DND-41 (cell line): ENCODE results near the gene OR2J3.
"Not testable (repeated sequence)": the region's sequence is repeated elsewhere in the genome, so short reads cannot be mapped to it uniquely, and the experiment has no call there.

Source experiments
- ATAC-seq: fragments of 200-7000 bp; cut with Tn5 transposase; 3 replicates; pipeline ENCODE4 v1.9.1; 2021; ENCODE audit warnings: low read depth; ENCODE audit not compliant: insufficient read depth
- DNase-seq: peaks from one replicate; pipeline ENCODE4 v3.0.0-alpha.2; 2020
- H2AFZ ChIP-seq: 2 replicates; pipeline ENCODE4 v1.6.0; 2012; ENCODE audit warnings: low read depth, low read length
- H3K27ac ChIP-seq: 2 replicates; pipeline ENCODE4 v1.5.1; 2012; ENCODE audit warnings: low read length, inconsistent platforms
- H3K27me3 ChIP-seq: fragments of 200-600 bp; sonication (generic); 2 replicates; pipeline ENCODE4 v1.6.0; 2012; ENCODE audit warnings: low read length, mild to moderate bottlenecking, inconsistent platforms; ENCODE audit not compliant: insufficient read depth, poor library complexity
- H3K36me3 ChIP-seq: 2 replicates; pipeline ENCODE4 v1.5.1; 2012; ENCODE audit warnings: low read length, inconsistent platforms; ENCODE audit not compliant: insufficient read depth
- H3K4me1 ChIP-seq: 2 replicates; pipeline ENCODE4 v1.5.1; 2012; ENCODE audit warnings: mild to moderate bottlenecking, low read length; ENCODE audit not compliant: insufficient read depth
- H3K4me2 ChIP-seq: 2 replicates; pipeline ENCODE4 v1.6.0; 2012; ENCODE audit warnings: mild to moderate bottlenecking, moderate library complexity, low read length, inconsistent platforms; ENCODE audit not compliant: insufficient read depth
- H3K4me3 ChIP-seq, 2 experiments: fragments of 200-600 bp in 1 of 2; shearing (Covaris generic) in 1 of 2; 2 replicates each; pipeline ENCODE4 v1.5.1; 2012 to 2016; ENCODE audit warnings: inconsistent platforms in 2 of 2, low read length in 2 of 2, mild to moderate bottlenecking in 2 of 2, low read depth in 1 of 2, moderate library complexity in 1 of 2
- H3K79me2 ChIP-seq: 2 replicates; pipeline ENCODE4 v1.6.0; 2012; ENCODE audit warnings: low read length, inconsistent platforms; ENCODE audit not compliant: insufficient read depth
- H3K9ac ChIP-seq: 2 replicates; pipeline ENCODE4 v1.6.0; 2012; ENCODE audit warnings: low read depth, mild to moderate bottlenecking, inconsistent platforms, low read length, moderate library complexity
- H3K9me3 ChIP-seq: 2 replicates; pipeline ENCODE4 v1.5.1; 2012; ENCODE audit warnings: low read length, moderate library complexity, mild to moderate bottlenecking, inconsistent platforms; ENCODE audit not compliant: insufficient read depth, severe bottlenecking
- H4K20me1 ChIP-seq: 2 replicates; pipeline ENCODE4 v1.6.0; 2012; ENCODE audit warnings: low read length; ENCODE audit not compliant: insufficient read depth
- EZH2 ChIP-seq: IDR thresholded peaks from 3 replicates; pipeline ENCODE4 v1.6.1; 2012; ENCODE audit warnings: borderline replicate concordance, low read depth, mild to moderate bottlenecking, moderate library complexity, low read length, inconsistent platforms; ENCODE audit not compliant: severe bottlenecking
- TF ChIP-seq, protein P1 (sequence below): IDR thresholded peaks from 2 replicates; pipeline ENCODE4 v1.5.1; 2012; ENCODE audit warnings: borderline replicate concordance, low read length, moderate library complexity, mild to moderate bottlenecking; ENCODE audit not compliant: poor library complexity, severe bottlenecking; ENCODE audit errors: extremely low read depth

Gene OR2J3

DNA sequence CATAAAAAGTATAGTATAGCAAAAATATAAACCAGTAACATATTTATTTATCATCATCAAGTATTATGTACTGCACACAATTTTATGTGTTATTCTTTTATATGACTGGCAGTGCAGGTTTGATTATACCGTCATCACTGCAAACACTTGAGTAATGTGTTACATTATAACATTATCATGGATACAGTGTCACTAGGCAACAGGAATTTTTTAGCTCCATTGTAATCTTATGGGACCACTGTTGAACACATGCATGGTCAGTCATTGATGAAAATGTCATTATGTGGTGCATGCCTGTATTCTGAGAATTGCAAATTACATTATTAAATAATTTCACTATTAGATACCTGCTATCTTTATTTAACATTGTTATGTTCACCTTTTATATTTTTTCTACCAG lies 33.7 kb downstream of the OR2J3 start:
- ATAC-seq = no peak
- TF ChIP-seq, protein P1, sequence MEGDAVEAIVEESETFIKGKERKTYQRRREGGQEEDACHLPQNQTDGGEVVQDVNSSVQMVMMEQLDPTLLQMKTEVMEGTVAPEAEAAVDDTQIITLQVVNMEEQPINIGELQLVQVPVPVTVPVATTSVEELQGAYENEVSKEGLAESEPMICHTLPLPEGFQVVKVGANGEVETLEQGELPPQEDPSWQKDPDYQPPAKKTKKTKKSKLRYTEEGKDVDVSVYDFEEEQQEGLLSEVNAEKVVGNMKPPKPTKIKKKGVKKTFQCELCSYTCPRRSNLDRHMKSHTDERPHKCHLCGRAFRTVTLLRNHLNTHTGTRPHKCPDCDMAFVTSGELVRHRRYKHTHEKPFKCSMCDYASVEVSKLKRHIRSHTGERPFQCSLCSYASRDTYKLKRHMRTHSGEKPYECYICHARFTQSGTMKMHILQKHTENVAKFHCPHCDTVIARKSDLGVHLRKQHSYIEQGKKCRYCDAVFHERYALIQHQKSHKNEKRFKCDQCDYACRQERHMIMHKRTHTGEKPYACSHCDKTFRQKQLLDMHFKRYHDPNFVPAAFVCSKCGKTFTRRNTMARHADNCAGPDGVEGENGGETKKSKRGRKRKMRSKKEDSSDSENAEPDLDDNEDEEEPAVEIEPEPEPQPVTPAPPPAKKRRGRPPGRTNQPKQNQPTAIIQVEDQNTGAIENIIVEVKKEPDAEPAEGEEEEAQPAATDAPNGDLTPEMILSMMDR = no peak
- no peak for TF ChIP-seq EZH2
- H3K4me1 ChIP-seq = no peaks in the 10 kb centered on the region

DNA sequence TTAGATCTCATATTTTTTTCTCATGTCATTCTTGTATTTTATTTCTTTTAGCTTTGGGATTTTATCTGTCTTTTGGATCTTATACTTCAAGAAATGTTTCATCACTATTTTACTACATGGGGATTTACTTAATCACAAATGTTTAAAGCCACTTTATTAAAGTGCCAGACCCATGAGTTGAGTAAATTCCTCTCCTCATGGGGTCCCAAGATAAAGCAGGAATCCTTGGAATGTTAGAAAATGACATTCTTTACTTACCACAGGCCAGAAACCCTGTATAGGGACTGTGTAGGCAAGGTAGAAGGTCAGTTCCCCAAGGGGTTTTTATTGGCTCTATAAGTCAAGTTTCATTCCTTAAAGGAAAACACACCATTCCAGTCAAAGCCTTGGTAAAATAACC lies 34.5 kb downstream of the OR2J3 start:
- TF ChIP-seq EZH2 = no peak
- TF ChIP-seq, protein P1 = no peak
- Histone ChIP-seq H3K4me3 (no peak overlapping the region), H2AFZ (no peak overlapping the region), H3K27ac (no peak overlapping the region), H3K27me3 (no peaks in the 10 kb centered on the region), H3K9me3 (no peaks in the 10 kb centered on the region), H3K36me3 (no peaks in the 10 kb centered on the region), H3K9ac (no peak overlapping the region), H3K4me1 (no peaks in the 10 kb centered on the region), H3K79me2 (no peaks in the 10 kb centered on the region), H3K4me2 (no peak overlapping the region), H4K20me1 (no peaks in the 10 kb centered on the region)
- ATAC-seq (no peak), DNase-seq (no peak)

More for the DNA sequence above, 33.7 kb downstream of the OR2J3 start:
- Histone ChIP-seq H2AFZ (no peak overlapping the region), H3K4me3 (no peak overlapping the region), H3K27me3 (no peaks in the 10 kb centered on the region), H3K9ac (no peak overlapping the region), H3K27ac (no peak overlapping the region), H3K79me2 (no peaks in the 10 kb centered on the region), H3K9me3 (no peaks in the 10 kb centered on the region), H3K36me3 (no peaks in the 10 kb centered on the region), H3K4me2 (no peak overlapping the region), H4K20me1 (no peaks in the 10 kb centered on the region)
- no peak for DNase-seq

DNA sequence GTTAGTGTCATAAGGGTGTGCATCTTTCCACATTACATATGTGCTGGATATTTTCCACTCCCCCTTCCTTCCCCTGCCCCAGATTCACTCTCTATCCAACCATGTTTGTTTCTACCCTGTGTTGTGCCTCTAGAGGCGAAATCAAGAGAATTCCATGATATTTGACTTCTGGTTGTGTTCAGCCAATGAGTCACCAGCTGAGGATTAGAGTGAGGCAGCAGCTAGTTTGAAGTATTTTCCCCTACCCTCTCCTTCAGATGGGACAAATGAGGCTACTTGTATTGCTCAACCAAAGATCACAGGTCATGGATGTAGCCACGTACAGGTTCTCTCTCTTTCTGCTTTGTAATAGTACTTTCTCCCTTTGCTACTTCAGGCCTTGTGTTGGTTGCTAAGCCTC lies 38.3 kb downstream of the OR2J3 start:
- Histone ChIP-seq H3K9ac (no peak overlapping the region), H4K20me1 (no peaks in the 10 kb centered on the region), H3K9me3 (no peaks in the 10 kb centered on the region), H3K4me2 (no peak overlapping the region), H3K4me1 (no peaks in the 10 kb centered on the region), H3K79me2 (no peaks in the 10 kb centered on the region), H3K36me3 (no peaks in the 10 kb centered on the region), H3K27ac (no peak overlapping the region), H2AFZ (no peak overlapping the region), H3K27me3 (no peaks in the 10 kb centered on the region), H3K4me3 (no peak overlapping the region)
- DNase-seq (no peak), ATAC-seq (no peak)
- TF ChIP-seq, protein P1 = no peak
- TF ChIP-seq EZH2 = no peak

DNA sequence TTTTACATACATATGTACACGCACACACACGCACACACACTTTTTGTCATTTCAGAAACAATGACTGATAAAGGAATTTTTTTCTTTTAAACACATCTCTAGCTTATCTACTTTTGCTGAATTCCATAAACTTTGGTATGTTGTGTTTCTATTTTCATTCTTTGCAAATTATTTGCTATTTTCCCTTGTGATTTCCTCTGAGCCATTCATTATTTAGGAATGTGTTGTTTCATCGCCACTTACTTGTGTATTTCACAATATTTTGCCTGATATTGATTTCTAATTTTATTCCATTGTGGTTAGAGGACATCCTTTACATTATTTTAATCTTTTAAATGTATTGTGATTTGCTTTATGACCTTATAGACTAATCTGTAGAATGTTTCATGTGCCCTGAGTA lies 39.2 kb downstream of the OR2J3 start:
- no peak overlapping the region for H3K4me2 ChIP-seq
- no peak overlapping the region for H3K9ac ChIP-seq
- H3K9me3 ChIP-seq = no peaks in the 10 kb centered on the region
- H3K4me3 ChIP-seq = no peak overlapping the region
- ATAC-seq (no peak), DNase-seq (no peak)
- no peaks in the 10 kb centered on the region for H3K79me2 ChIP-seq
- H2AFZ ChIP-seq = no peak overlapping the region
- H4K20me1 ChIP-seq = no peaks in the 10 kb centered on the region
- no peak for TF ChIP-seq EZH2
- TF ChIP-seq, protein P1 = no peak
- H3K27ac ChIP-seq = no peak overlapping the region
- no peaks in the 10 kb centered on the region for H3K4me1 ChIP-seq
- H3K36me3 ChIP-seq = no peaks in the 10 kb centered on the region
- H3K27me3 ChIP-seq = no peaks in the 10 kb centered on the region

DNA sequence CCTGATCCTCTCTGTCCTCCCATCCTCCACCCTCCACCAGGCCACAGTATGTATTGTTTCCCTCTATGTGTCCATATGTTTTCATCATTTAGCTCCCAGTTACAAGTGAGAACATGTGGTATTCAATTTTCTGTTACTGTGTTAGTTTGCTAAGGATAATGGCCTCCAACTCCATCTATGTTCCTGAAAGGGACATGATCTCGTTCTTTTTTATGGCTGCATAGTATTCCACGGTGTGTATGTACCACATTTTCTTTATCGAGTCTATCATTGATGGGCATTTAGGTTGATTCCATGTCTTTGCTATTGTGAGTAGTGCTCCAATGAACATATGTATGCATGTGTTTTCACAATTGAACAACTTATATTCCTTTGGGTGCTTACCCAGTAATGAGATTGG lies 41.6 kb downstream of the OR2J3 start:
- H3K27me3 ChIP-seq, H3K4me1 ChIP-seq, H3K36me3 ChIP-seq, H3K4me3 ChIP-seq, H3K4me2 ChIP-seq, H2AFZ ChIP-seq, H4K20me1 ChIP-seq, DNase-seq, H3K9ac ChIP-seq, H3K27ac ChIP-seq, ATAC-seq, H3K79me2 ChIP-seq, H3K9me3 ChIP-seq: not testable (repeated sequence)
